ENCODE results near the gene DNMBP. TPM values are rescaled to one million over a fixed set of nuclear protein-coding genes. Genes with fewer than 3 reads are reported as not detected.
A peak's percentile ranks its signal among the peaks of the same experiment; 100 is the strongest.

Gene DNMBP
- total RNA-seq, 1 donor from 2014 or later = 47.5 TPM

DNA sequence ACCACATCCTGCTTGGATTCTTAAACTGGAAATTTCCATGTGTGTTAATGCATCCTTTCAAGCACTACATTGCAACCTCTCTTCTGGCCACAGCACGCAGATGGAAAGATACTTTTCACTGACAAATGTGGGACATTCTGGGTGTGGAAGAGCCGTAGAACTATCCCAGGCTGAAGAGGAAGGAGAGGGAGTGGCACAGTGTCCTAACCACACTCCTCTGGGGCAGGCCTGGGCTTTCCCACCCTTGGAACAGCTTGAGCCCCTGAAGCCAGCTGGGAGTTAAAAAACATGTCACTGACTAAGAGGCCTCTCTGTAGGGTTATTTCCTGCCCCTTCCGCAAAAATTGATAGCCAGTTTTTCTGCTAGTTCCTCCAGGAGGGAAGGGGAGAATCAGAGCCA is 34.0 kb upstream of the DNMBP start:
- Mint-ChIP-seq H3K36me3 (ENCODE audit: insufficient read depth) (no peaks in the 10 kb centered on the region), H3K9me3 (ENCODE audit: low read depth) (no peaks in the 10 kb centered on the region), H3K27me3 (no peaks in the 10 kb centered on the region), H3K4me1 (ENCODE audit: low read depth) (peaks cover 5% of the 10 kb centered on the region), H3K4me3 (ENCODE audit: low read depth) (no peak overlapping the region), H3K27ac (no peak overlapping the region)
- TF ChIP-seq, protein P1, sequence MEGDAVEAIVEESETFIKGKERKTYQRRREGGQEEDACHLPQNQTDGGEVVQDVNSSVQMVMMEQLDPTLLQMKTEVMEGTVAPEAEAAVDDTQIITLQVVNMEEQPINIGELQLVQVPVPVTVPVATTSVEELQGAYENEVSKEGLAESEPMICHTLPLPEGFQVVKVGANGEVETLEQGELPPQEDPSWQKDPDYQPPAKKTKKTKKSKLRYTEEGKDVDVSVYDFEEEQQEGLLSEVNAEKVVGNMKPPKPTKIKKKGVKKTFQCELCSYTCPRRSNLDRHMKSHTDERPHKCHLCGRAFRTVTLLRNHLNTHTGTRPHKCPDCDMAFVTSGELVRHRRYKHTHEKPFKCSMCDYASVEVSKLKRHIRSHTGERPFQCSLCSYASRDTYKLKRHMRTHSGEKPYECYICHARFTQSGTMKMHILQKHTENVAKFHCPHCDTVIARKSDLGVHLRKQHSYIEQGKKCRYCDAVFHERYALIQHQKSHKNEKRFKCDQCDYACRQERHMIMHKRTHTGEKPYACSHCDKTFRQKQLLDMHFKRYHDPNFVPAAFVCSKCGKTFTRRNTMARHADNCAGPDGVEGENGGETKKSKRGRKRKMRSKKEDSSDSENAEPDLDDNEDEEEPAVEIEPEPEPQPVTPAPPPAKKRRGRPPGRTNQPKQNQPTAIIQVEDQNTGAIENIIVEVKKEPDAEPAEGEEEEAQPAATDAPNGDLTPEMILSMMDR (IDR thresholded peaks at IDR 0.05; ENCODE audit: unreplicated experiment) = no peak
- no peak for DNase-seq (ENCODE audit: low spot score, unreplicated experiment)

DNA sequence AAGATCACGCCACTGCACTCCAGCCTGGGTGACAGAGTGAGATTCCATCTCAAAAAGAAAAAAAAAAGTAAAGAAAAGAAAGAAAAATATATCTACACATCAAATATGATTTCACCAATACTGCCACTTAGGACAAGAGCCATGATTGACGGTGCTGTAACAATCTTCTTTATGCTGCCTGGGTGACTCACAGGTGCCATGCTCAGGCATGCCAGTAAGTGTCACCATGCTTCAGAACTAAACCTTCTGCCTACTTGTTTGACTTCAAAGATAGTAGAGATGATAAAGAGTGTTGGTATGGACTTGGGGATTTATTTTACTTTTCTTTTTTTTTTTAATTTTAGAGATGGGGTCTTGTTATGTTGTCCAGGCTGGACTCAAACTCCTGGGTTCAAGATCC is 33.6 kb upstream of the DNMBP start:
- peaks cover 9% of the 10 kb centered on the region for H3K4me1 Mint-ChIP-seq (ENCODE audit: low read depth)
- no peaks in the 10 kb centered on the region for H3K27me3 Mint-ChIP-seq
- H3K27ac Mint-ChIP-seq = no peak overlapping the region
- H3K9me3 Mint-ChIP-seq (ENCODE audit: low read depth) = no peaks in the 10 kb centered on the region
- H3K36me3 Mint-ChIP-seq (ENCODE audit: insufficient read depth) = no peaks in the 10 kb centered on the region
- no peak overlapping the region for H3K4me3 Mint-ChIP-seq (ENCODE audit: low read depth)
- DNase-seq (ENCODE audit: low spot score, unreplicated experiment) = no peak
- TF ChIP-seq, protein P1 (IDR thresholded peaks at IDR 0.05; ENCODE audit: unreplicated experiment) = no peak

DNA sequence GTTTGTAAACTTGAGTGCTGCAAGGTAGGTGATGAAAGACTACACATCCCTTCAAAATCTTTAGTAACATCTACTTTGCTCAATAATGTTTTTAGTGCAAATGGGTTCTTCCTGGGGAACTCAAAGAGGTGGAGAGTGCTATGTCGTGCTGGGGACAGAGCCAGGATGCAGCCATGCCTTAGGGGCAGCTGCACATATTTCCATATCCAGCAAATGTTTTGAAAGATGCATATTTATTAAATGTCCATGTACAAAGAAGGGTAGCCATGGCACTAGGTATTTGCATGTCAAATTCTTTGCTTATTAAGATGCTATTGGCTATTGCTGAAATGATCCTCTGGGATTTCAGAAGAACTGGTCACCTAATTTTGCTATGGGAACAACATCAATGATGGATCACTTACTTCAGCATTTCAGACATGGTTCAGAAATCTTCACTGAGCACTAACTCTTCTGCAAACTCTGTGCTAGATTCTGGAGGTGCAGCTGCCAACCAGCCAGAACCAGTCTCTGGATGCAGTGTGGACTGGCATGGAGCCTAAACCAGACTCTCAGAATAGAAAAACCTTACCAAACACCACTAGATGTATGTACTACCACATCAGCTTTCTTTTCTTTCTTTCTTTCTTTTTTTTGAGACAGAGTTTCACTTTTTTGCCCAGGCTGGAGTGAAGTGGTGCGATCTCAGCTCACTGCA is 31.7 kb upstream of the DNMBP start:
- Mint-ChIP-seq H3K27ac (no peak overlapping the region), H3K4me3 (ENCODE audit: low read depth) (no peak overlapping the region), H3K36me3 (ENCODE audit: insufficient read depth) (no peaks in the 10 kb centered on the region), H3K27me3 (no peaks in the 10 kb centered on the region), H3K9me3 (ENCODE audit: low read depth) (no peaks in the 10 kb centered on the region), H3K4me1 (ENCODE audit: low read depth) (peaks cover 13% of the 10 kb centered on the region)
- TF ChIP-seq, protein P1 (IDR thresholded peaks at IDR 0.05; ENCODE audit: unreplicated experiment) = no peak
- DNase-seq (ENCODE audit: low spot score, unreplicated experiment) = no peak

DNA sequence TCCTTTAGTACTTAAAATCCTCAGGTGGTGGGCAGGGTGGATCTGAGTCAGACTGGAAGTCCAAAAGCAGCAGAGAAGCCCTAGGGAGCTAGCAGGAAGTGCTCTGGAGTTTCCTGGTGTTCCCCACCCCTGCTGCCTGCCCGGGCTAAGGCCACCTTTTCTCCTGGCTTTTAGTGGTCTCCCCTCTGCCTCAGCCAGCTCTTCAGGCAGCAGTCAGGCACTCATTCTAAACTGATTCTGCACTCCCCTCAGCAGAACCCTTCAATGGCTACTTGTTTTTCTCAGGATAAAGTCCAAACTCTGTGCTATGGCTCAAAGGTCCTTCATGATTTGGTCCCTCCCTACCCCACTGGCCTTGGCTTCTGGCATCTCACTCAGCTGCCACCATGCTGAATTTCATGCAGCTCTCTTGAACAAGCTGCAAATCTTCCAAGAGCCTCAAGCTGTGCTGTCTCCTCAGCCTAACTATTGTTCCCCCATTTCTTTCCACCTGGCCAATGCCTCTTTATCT is 28.9 kb upstream of the DNMBP start:
- no peak overlapping the region for H3K4me3 Mint-ChIP-seq (ENCODE audit: low read depth)
- H3K36me3 Mint-ChIP-seq (ENCODE audit: insufficient read depth) = peaks cover 1% of the 10 kb centered on the region
- peaks cover 1% of the 10 kb centered on the region for H3K9me3 Mint-ChIP-seq (ENCODE audit: low read depth)
- TF ChIP-seq, protein P1 (IDR thresholded peaks at IDR 0.05; ENCODE audit: unreplicated experiment) = no peak
- no peaks in the 10 kb centered on the region for H3K27me3 Mint-ChIP-seq
- peak overlapping the region; percentile 11 for H3K27ac Mint-ChIP-seq
- no peak for DNase-seq (ENCODE audit: low spot score, unreplicated experiment)
- H3K4me1 Mint-ChIP-seq (ENCODE audit: low read depth) = peaks cover 20% of the 10 kb centered on the region

DNA sequence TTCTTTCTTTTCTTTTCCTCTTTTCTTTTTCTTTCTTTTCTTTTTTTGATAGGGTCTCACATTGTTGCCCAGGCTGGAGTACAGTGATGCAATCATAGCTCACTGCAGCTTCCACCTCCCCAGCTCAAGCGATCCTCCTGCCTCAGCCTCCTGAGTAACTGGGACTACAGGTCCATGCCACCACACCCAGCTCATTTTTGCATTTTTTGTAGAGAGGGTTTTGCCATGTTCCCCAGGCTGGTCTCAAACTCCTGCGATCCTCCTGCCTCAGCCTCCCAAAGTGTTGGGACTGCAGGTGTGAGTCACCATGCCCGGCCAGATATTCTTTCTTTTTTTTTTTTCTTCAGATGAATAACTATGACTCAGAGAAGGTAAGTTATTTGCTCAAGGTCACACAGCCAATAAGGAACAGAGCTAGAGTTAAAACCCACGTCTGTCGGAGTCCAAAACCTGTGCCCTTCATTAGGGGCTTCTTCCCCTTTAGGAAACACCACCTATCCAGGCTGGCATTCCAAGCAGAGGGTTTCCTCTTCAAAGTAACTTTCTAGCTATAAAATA is 28.1 kb upstream of the DNMBP start:
- DNase-seq (ENCODE audit: low spot score, unreplicated experiment) = no peak
- Mint-ChIP-seq H3K4me1 (ENCODE audit: low read depth) (peaks cover 20% of the 10 kb centered on the region), H3K27me3 (no peaks in the 10 kb centered on the region), H3K36me3 (ENCODE audit: insufficient read depth) (peaks cover 2% of the 10 kb centered on the region), H3K4me3 (ENCODE audit: low read depth) (no peak overlapping the region), H3K9me3 (ENCODE audit: low read depth) (peaks cover 3% of the 10 kb centered on the region), H3K27ac (no peak overlapping the region)
- TF ChIP-seq, protein P1 (IDR thresholded peaks at IDR 0.05; ENCODE audit: unreplicated experiment) = no peak

Data from progenitor cell of endocrine pancreas (in vitro differentiated cells).